Lung (tissue), 12 donors: ENCODE measurements around the gene FRMPD4. TPM values are rescaled to one million over a fixed set of nuclear protein-coding genes. Genes with fewer than 3 reads are reported as not detected.

Source experiments
- ATAC-seq: fragments of 200-7000 bp; cut with Tn5 transposase; one replicate; pipeline ENCODE4 v1.9.1; 2020; ENCODE audit warnings: moderate number of reproducible peaks; ENCODE audit not compliant: insufficient read depth, low FRiP score
- DNase-seq, 3 donors: peaks; one replicate each; pipeline ENCODE4 v3.0.0-alpha.2; 2013 to 2017
- H3K27ac ChIP-seq, 2 donors: one replicate each; pipeline ENCODE4 v1.5.1; 2013; ENCODE audit warnings: mild to moderate bottlenecking in 2 of 2, moderate library complexity in 2 of 2, control low read depth in 1 of 2, inconsistent platforms in 1 of 2, low read depth in 1 of 2, low read length in 1 of 2
- H3K27me3 ChIP-seq, 3 donors: one replicate each; pipeline ENCODE4 v1.5.1; 2013; ENCODE audit warnings: low read length in 2 of 3; ENCODE audit not compliant: control insufficient read depth in 3 of 3, insufficient read depth in 3 of 3
- H3K36me3 ChIP-seq, 4 donors: one replicate each; pipeline ENCODE4 v1.5.1; 2013; ENCODE audit warnings: low read length in 4 of 4, mild to moderate bottlenecking in 1 of 4, moderate library complexity in 1 of 4; ENCODE audit not compliant: control insufficient read depth in 4 of 4, insufficient read depth in 4 of 4
- H3K4me1 ChIP-seq, 5 donors: one replicate each; pipeline ENCODE4 v1.5.1; 2013; ENCODE audit warnings: low read length in 5 of 5, mild to moderate bottlenecking in 2 of 5, moderate library complexity in 1 of 5; ENCODE audit not compliant: control insufficient read depth in 5 of 5, insufficient read depth in 5 of 5
- H3K4me3 ChIP-seq: one replicate; pipeline ENCODE4 v1.5.1; 2013; ENCODE audit warnings: mild to moderate bottlenecking, control low read depth, moderate library complexity
- H3K9ac ChIP-seq, 2 donors: one replicate each; pipeline ENCODE4 v1.5.1; 2013; ENCODE audit warnings: low read length in 2 of 2, control low read depth in 1 of 2; ENCODE audit not compliant: insufficient read depth in 1 of 2
- H3K9me3 ChIP-seq, 4 donors: one replicate each; pipeline ENCODE4 v1.5.1; 2013; ENCODE audit warnings: low read length in 3 of 4, mild to moderate bottlenecking in 1 of 4, moderate library complexity in 1 of 4; ENCODE audit not compliant: control insufficient read depth in 4 of 4, insufficient read depth in 3 of 4
- CTCF ChIP-seq: IDR thresholded peaks from 2 replicates; pipeline ENCODE4 v1.5.1; 2012; ENCODE audit warnings: mild to moderate bottlenecking; ENCODE audit errors: control extremely low read depth, extremely low read depth
- WGBS, 2 donors: extraction: QIAGEN DNeasy Blood & Tissue Kit; methylation state at CpG; one replicate each; pipeline ENCODE4 v1.1.7; 2013; 5-methylcytosine and 5-hydroxymethylcytosine counted together
- polyA plus RNA-seq, 2 donors: library from polyadenylated mRNA; stranded (reverse); fragments of 200-250 nt; gene quantifications; one replicate each; pipeline ENCODE4 v1.2.1, GENCODE V29; 2013
- total RNA-seq, 2 donors: library from RNA; depleted of rRNA in 1 of 2; stranded (reverse); fragments of >200 nt in 1 of 2; gene quantifications; one replicate each; pipeline ENCODE4 v1.2.1, GENCODE V29; 2014 to 2021
- donor health status: control.
- donor health status: control.
- donor health status: Bipolar disorder and iron deficiency.
- donor health status: healthy.
- donor health status: DM: yes; HTN: yes; CAD: no.

The FRMPD4 gene
- total and polyA plus RNA-seq, 4 donors: 0.01 to 0.43 (median 0.03) TPM

- Histone ChIP-seq H3K4me1 (peaks cover 0 to 3% (median 0%) of the 10 kb centered on the region in 5 donors), H3K9me3 (peaks cover 0 to 2% (median 0%) of the 10 kb centered on the region in 4 donors), H3K27ac (no peak overlapping the region), H3K9ac (no peak overlapping the region), H3K4me3 (no peak overlapping the region), H3K36me3 (no peaks in the 10 kb centered on the region), H3K27me3 (peaks cover 0 to 32% (median 12%) of the 10 kb centered on the region in 3 donors)
- TF ChIP-seq CTCF: no peak
- DNase-seq: no peak
- ATAC-seq: no peak
- 79 to 92% methylated on average over 11 of the region's 11 CpGs for WGBS, 2 donors
These were observed 229.0 kb downstream of the FRMPD4 start for GRCh38 chrX:12367254-12367653.

- Histone ChIP-seq H3K27ac (no peak overlapping the region), H3K4me1 (peaks cover 0 to 10% (median 0%) of the 10 kb centered on the region in 5 donors), H3K27me3 (peaks cover 0 to 48% (median 17%) of the 10 kb centered on the region in 3 donors), H3K9ac (no peak overlapping the region), H3K4me3 (no peak overlapping the region), H3K9me3 (no peaks in the 10 kb centered on the region), H3K36me3 (no peaks in the 10 kb centered on the region)
- no peak for TF ChIP-seq CTCF
- DNase-seq (peak; percentile 36 to 78 (median 48)), ATAC-seq (no peak)
- WGBS, 2 donors: 42 to 52% methylated on average over 3 of the region's 3 CpGs
These were observed 232.3 kb downstream of the FRMPD4 start for GRCh38 chrX:12370497-12370986.

GRCh38 chrX:12372111-12372510 is 233.8 kb downstream of the FRMPD4 start:
- Histone ChIP-seq H3K4me3 (no peak overlapping the region), H3K4me1 (peaks cover 0 to 10% (median 0%) of the 10 kb centered on the region in 5 donors), H3K9me3 (no peaks in the 10 kb centered on the region), H3K9ac (no peak overlapping the region), H3K36me3 (no peaks in the 10 kb centered on the region), H3K27me3 (peaks cover 0 to 47% (median 29%) of the 10 kb centered on the region in 3 donors), H3K27ac (no peak overlapping the region)
- DNase-seq (peak; percentile 7 to 38 (median 23)), ATAC-seq (no peak)
- TF ChIP-seq CTCF: no peak
- WGBS, 2 donors: 56 to 72% methylated on average over 6 of the region's 6 CpGs

- ATAC-seq (no peak), DNase-seq (peak; percentile 36 to 72 (median 54))
- Histone ChIP-seq H3K9ac (no peak overlapping the region), H3K4me1 (peaks cover 0 to 10% (median 0%) of the 10 kb centered on the region in 5 donors), H3K27me3 (peaks cover 0 to 50% (median 46%) of the 10 kb centered on the region in 3 donors), H3K36me3 (no peaks in the 10 kb centered on the region), H3K4me3 (no peak overlapping the region), H3K9me3 (no peaks in the 10 kb centered on the region), H3K27ac (no peak overlapping the region)
- TF ChIP-seq CTCF: no peak
- 79 to 86% methylated on average over 6 of the region's 6 CpGs for WGBS, 2 donors
These were observed 236.0 kb downstream of the FRMPD4 start for GRCh38 chrX:12374286-12374685.
